Measurements from ENCODE around the gene NIPSNAP2. TPM values are rescaled to one million over a fixed set of nuclear protein-coding genes. Genes with fewer than 3 reads are reported as not detected.

The NIPSNAP2 gene
- 62.4 TPM for total RNA-seq (2021; ENCODE audit: unreplicated experiment)
- polyA plus RNA-seq (2012): 31.9 and 41.6 TPM in 2 replicates
- Bru-seq, nascent RNA: percentile 81 among the genes with signal in this experiment
- percentile 87 among the genes with signal in this experiment for BruChase-seq, experiment 1, labeled RNA remaining after a 6-hour chase
- BruChase-seq, experiment 2, labeled RNA remaining after a 2-hour chase: percentile 82 among the genes with signal in this experiment
- long read RNA-seq, full-length matches to known transcripts: 207 of 232 reads
- long read RNA-seq, partial matches to known transcripts: 14 of 232 reads
- long read RNA-seq, other reads (novel, unspliced or antisense): 11 of 232 reads

DNA sequence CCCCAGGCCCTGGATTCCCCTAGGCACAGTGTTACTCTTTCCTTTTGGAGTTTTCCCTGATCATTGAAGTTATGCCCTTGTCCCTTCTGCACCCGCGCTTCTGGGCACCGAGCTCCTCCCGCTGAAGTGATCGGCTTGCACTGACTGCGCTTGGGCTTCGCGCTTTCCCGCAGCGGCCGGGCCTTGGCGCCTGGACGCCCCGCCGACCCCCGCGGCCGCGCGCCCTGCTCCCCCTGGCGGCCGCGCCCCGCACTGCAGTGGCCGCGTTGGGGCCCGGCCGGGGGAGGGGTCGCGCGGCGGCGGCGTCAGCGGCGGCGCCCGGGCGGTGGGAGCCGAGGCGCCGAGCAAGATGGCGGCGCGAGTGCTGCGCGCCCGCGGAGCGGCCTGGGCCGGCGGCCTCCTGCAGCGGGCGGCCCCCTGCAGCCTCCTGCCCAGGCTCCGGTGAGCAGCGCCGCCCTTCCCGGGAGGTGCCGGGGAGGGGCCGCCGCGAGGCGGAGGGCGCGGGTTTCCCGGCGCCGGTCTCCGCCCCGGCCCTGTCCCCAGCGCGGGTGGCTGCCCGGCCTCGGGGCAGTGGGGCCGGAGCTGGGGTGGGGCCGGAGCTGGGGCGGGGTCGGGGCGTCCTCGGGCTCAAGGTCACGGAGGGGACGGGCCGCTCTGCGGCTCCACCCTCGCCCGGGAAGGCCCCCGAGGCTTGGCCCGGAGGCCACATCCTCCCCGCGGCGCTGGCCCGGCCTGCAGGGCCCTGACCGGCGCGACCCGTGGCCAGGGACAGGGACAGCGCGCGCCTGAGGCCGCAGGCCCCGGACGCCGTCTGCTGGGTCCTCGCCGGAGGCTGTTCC is at the start of gene NIPSNAP2:
Gene NIPSNAP2 (plus strand): TSS at position 325 of the 839 bp plus-strand sequence. CDS start 25 bp downstream, at position 350.
- ChIA-PET POLR2A (interaction anchor here (1.0 kb wide), 1 partner anchor 87 kb away, joined by 5 read pairs; the partner anchor contains the start of genes CCT6A and PSPH), CTCF (interaction anchor here (0.6 to 1.7 kb wide), 5 partner anchors 109 to 323 kb away, joined by 3 to 12 read pairs (median 3); partner anchors contain the start of gene PHKG1), RAD21 (ENCODE audit: low non-redundant PET in 1 of 2, low total read pairs in 2 of 2, uncharacterized antibody in 2 of 2, unreplicated experiment in 2 of 2) (no interaction called here)
- ATAC-seq: peak; percentile 88
- Histone ChIP-seq H3K4me1 (ENCODE audit: control insufficient read depth in 1 of 2, insufficient read depth in 2 of 2, low read length in 2 of 2) (peaks cover 9 to 18% of the 10 kb centered on the region in 2 experiments), H3K4me2 (ENCODE audit: low read length) (peak within 1 kb of the TSS; percentile 80), H3K9me2 (ENCODE audit: insufficient read depth) (no peaks in the 10 kb centered on the region), H2AFZ (ENCODE audit: low read depth, low read length, poor library complexity, severe bottlenecking) (peak within 1 kb of the TSS; percentile 74), H3K27ac (ENCODE audit: low read depth, low read length) (peak within 1 kb of the TSS; percentile 63), H3K9ac (ENCODE audit: low read length) (peak within 1 kb of the TSS; percentile 89), H3K9me3 (ENCODE audit: control insufficient read depth in 1 of 2, insufficient read depth in 1 of 2, low read depth in 1 of 2, low read length in 2 of 2) (no peaks in the 10 kb centered on the region), H3K4me3 (replicated peaks in 1 of 2; ENCODE audit: low read depth in 1 of 2, low read length in 2 of 2) (peak within 1 kb of the TSS; percentile 81 to 90), H4K20me1 (ENCODE audit: insufficient read depth) (no peaks in the 10 kb centered on the region), H3K36me3 (ENCODE audit: control insufficient read depth in 1 of 2, insufficient read depth in 2 of 2, low read length in 2 of 2) (no peaks in the 10 kb centered on the region), H3K27me3 (ENCODE audit: insufficient read depth, low read length) (no peaks in the 10 kb centered on the region), H3K79me2 (ENCODE audit: insufficient read depth, low read length) (peaks cover 38% of the 10 kb centered on the region)
- peak; percentile 15 for DNase-seq (ENCODE audit: low read depth, low spot score)
- no TSS peak for BruUV-seq (replicated peaks)
- intact Hi-C loops (cut with micrococcal nuclease): loop anchor here (2.0 to 10.0 kb wide), 3 partner anchors 220 to 682 kb away; no protein-coding TSS in a partner anchor
- TF ChIP-seq CEBPB (IDR thresholded peaks at IDR 0.05; ENCODE audit: low read depth) (no peak), SRF (IDR thresholded peaks at IDR 0.05; ENCODE audit: low read depth) (no peak), JUND (IDR thresholded peaks at IDR 0.05) (no peak), EGR1 (IDR thresholded peaks at IDR 0.05; ENCODE audit: low read depth) (no peak), EZH2phosphoT487 (IDR thresholded peaks at IDR 0.05; ENCODE audit: borderline replicate concordance) (no peak), EZH2 (IDR thresholded peaks at IDR 0.05) (no peak), POLR2A (IDR thresholded peaks at IDR 0.05; ENCODE audit: borderline replicate concordance, extremely low read depth, insufficient read depth, insufficient read length) (no peak), ZFX (IDR thresholded peaks at IDR 0.05) (peak; percentile 98), YY1 (IDR thresholded peaks at IDR 0.05; ENCODE audit: extremely low read depth, insufficient replicate concordance, low read depth, low read length) (peak; percentile 82), TCF7L2 (IDR thresholded peaks at IDR 0.05; ENCODE audit: borderline replicate concordance, extremely low read depth, insufficient read depth, insufficient read length) (no peak), ELF1 (IDR thresholded peaks at IDR 0.05; ENCODE audit: borderline replicate concordance, low read depth) (no peak), CBX3 (IDR thresholded peaks at IDR 0.05; ENCODE audit: low read depth) (0 out of 2 replicates have a peak, but pooled peaks have one; percentile 51), SP1 (IDR thresholded peaks at IDR 0.05; ENCODE audit: low read depth) (no peak)
- TF ChIP-seq, protein P1, sequence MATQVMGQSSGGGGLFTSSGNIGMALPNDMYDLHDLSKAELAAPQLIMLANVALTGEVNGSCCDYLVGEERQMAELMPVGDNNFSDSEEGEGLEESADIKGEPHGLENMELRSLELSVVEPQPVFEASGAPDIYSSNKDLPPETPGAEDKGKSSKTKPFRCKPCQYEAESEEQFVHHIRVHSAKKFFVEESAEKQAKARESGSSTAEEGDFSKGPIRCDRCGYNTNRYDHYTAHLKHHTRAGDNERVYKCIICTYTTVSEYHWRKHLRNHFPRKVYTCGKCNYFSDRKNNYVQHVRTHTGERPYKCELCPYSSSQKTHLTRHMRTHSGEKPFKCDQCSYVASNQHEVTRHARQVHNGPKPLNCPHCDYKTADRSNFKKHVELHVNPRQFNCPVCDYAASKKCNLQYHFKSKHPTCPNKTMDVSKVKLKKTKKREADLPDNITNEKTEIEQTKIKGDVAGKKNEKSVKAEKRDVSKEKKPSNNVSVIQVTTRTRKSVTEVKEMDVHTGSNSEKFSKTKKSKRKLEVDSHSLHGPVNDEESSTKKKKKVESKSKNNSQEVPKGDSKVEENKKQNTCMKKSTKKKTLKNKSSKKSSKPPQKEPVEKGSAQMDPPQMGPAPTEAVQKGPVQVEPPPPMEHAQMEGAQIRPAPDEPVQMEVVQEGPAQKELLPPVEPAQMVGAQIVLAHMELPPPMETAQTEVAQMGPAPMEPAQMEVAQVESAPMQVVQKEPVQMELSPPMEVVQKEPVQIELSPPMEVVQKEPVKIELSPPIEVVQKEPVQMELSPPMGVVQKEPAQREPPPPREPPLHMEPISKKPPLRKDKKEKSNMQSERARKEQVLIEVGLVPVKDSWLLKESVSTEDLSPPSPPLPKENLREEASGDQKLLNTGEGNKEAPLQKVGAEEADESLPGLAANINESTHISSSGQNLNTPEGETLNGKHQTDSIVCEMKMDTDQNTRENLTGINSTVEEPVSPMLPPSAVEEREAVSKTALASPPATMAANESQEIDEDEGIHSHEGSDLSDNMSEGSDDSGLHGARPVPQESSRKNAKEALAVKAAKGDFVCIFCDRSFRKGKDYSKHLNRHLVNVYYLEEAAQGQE (IDR thresholded peaks at IDR 0.05; ENCODE audit: low read depth): no peak
- TF ChIP-seq, protein P2, sequence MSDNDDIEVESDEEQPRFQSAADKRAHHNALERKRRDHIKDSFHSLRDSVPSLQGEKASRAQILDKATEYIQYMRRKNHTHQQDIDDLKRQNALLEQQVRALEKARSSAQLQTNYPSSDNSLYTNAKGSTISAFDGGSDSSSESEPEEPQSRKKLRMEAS (IDR thresholded peaks at IDR 0.05): peak; percentile 72
- TF ChIP-seq, protein P3, sequence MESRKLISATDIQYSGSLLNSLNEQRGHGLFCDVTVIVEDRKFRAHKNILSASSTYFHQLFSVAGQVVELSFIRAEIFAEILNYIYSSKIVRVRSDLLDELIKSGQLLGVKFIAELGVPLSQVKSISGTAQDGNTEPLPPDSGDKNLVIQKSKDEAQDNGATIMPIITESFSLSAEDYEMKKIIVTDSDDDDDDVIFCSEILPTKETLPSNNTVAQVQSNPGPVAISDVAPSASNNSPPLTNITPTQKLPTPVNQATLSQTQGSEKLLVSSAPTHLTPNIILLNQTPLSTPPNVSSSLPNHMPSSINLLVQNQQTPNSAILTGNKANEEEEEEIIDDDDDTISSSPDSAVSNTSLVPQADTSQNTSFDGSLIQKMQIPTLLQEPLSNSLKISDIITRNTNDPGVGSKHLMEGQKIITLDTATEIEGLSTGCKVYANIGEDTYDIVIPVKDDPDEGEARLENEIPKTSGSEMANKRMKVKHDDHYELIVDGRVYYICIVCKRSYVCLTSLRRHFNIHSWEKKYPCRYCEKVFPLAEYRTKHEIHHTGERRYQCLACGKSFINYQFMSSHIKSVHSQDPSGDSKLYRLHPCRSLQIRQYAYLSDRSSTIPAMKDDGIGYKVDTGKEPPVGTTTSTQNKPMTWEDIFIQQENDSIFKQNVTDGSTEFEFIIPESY (IDR thresholded peaks at IDR 0.05; ENCODE audit: extremely low read depth, insufficient replicate concordance, low read length): no peak
- TF ChIP-seq, protein P4, sequence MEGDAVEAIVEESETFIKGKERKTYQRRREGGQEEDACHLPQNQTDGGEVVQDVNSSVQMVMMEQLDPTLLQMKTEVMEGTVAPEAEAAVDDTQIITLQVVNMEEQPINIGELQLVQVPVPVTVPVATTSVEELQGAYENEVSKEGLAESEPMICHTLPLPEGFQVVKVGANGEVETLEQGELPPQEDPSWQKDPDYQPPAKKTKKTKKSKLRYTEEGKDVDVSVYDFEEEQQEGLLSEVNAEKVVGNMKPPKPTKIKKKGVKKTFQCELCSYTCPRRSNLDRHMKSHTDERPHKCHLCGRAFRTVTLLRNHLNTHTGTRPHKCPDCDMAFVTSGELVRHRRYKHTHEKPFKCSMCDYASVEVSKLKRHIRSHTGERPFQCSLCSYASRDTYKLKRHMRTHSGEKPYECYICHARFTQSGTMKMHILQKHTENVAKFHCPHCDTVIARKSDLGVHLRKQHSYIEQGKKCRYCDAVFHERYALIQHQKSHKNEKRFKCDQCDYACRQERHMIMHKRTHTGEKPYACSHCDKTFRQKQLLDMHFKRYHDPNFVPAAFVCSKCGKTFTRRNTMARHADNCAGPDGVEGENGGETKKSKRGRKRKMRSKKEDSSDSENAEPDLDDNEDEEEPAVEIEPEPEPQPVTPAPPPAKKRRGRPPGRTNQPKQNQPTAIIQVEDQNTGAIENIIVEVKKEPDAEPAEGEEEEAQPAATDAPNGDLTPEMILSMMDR (IDR thresholded peaks at IDR 0.05 in 2 of 3, conservative IDR thresholded peaks at IDR 0.05 in 1 of 3; ENCODE audit: borderline replicate concordance in 1 of 3, insufficient read depth in 1 of 3, low read depth in 2 of 3, low read length in 2 of 3): peak in 2 of 3 experiments; percentile 19 to 31; a peak in 2 of 6 replicates

Data from HCT116 (cell line).